Epithelial cell of esophagus (primary cell): ENCODE measurements around the gene JUP.

Experiments used
- DNase-seq: peaks from one replicate; pipeline ENCODE4 v3.0.0; 2010; ENCODE audit warnings: low read depth
- H3K4me3 ChIP-seq: 2 replicates; pipeline ENCODE4 v1.5.1; 2011; ENCODE audit warnings: mild to moderate bottlenecking, low read length, control low read depth
- TF ChIP-seq, protein P1 (sequence below): IDR thresholded peaks from 2 replicates; pipeline ENCODE4 v1.5.1; 2011; ENCODE audit warnings: low read depth, mild to moderate bottlenecking, low read length, control low read depth, inconsistent platforms; ENCODE audit not compliant: insufficient read depth; ENCODE audit errors: missing control alignments

The JUP gene

GRCh38 chr17:41803049-41804020 lies 16.8 kb upstream of the JUP start:
- no peak for DNase-seq
- no peak overlapping the region for H3K4me3 ChIP-seq
- TF ChIP-seq, protein P1, sequence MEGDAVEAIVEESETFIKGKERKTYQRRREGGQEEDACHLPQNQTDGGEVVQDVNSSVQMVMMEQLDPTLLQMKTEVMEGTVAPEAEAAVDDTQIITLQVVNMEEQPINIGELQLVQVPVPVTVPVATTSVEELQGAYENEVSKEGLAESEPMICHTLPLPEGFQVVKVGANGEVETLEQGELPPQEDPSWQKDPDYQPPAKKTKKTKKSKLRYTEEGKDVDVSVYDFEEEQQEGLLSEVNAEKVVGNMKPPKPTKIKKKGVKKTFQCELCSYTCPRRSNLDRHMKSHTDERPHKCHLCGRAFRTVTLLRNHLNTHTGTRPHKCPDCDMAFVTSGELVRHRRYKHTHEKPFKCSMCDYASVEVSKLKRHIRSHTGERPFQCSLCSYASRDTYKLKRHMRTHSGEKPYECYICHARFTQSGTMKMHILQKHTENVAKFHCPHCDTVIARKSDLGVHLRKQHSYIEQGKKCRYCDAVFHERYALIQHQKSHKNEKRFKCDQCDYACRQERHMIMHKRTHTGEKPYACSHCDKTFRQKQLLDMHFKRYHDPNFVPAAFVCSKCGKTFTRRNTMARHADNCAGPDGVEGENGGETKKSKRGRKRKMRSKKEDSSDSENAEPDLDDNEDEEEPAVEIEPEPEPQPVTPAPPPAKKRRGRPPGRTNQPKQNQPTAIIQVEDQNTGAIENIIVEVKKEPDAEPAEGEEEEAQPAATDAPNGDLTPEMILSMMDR = no peak

DNA sequence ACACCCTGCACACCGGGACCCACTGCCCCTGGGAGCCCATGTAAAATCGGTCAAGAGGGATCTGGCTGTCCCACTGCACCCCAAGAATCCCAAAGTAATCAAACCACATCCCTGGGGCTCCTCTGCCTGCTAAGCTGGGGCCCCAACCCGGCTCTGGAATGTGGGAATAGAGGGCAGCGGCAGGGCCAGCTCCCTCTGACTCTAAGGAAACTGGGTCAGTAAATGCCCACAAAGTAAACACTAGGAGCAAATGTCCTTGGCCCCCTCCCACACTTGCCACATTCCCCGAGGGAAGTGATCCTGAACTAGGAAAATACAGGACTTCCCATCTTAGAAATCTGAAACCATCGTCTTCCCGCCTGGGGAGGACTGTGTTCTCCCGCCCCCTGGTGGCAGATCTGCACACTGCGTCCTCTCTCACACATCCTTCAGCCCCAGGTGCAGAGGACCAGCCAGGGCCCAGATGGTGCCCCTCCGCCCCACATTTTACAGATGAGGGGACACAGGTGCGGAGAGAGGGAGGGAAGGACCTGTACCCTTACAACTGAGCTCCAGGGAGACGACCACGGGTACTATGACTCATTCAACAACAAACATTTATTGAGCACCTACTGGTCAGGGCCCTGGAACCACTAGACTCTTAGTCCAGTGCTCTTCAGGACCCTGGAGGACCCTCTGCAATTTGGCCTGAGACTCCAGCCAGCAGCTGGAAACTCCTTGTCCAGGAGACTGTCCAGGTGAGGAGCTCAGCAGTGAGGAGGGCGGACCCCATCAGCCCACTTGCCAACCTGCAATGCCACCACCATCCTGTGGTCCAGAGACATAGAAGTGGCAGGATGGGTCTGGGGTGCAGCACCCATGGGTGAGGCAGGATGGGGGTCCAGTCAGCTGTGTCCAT lies 15.1 kb upstream of the JUP start:
- DNase-seq = peak; percentile 88
- peak overlapping the region; percentile 21 for H3K4me3 ChIP-seq
- TF ChIP-seq, protein P1 = peak; percentile 96

DNA sequence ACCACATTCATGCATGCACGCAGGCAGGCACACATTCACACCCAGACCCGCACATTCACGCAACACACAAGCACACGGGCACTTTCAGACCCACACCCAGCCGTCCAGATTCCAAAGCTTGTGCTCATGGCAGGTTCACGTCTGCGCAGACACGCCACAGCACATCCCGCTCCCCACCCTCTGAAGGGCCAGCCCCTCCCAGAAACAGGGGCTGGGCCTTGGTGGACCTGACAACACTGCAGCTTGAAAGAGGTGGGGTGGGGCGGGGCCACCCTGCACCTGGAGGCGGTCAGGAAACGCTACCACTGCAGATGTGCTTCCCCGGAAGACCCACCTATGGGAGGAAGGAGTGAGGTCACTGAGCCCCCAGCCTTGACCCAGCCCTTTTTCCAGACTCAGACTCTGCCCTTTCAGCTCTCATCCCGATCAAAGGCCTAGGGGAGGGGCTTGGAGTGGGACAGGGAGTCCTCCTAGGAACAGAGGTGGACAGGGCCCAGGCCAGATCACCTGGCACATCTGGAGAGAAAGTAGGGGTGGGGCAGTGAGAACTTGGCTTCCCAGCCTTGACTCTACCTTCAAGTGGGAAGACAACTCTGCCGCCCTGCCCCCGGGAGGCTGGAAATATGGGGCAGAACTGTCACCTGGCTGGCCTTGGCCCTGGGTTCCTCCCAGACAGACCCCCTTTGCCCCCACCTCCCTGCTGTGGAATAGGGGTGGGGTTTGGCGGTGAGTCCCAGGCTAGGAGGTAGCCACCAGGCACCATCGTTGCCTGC lies 14.3 kb upstream of the JUP start:
- DNase-seq = peak; percentile 100
- TF ChIP-seq, protein P1 = no peak
- H3K4me3 ChIP-seq = peak overlapping the region; percentile 21

GRCh38 chr17:41799366-41799765 lies 12.9 kb upstream of the JUP start:
- TF ChIP-seq, protein P1 = no peak
- no peak overlapping the region for H3K4me3 ChIP-seq
- peak; percentile 93 for DNase-seq

DNA sequence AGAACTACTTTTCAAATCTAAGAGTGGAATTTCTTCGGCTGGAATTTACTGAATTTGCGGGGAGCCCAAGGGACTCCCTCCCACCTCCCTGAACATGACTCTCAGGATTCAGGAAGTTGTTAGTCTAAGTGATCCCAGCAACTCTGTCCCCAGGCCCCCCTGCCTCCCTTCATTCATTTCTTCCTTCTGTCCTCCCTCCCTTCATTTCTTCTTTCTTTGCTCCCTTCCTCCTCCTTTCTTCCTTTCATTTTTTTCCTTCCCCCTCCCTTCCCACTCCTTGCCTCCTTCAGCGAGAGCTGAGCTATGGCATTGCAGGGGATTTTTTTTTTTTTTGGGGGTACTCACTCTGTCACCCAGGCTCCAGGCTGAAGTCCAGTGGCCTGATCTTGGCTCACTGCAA lies 10.9 kb upstream of the JUP start:
- DNase-seq = no peak
- TF ChIP-seq, protein P1 = no peak
- H3K4me3 ChIP-seq = no peak overlapping the region

DNA sequence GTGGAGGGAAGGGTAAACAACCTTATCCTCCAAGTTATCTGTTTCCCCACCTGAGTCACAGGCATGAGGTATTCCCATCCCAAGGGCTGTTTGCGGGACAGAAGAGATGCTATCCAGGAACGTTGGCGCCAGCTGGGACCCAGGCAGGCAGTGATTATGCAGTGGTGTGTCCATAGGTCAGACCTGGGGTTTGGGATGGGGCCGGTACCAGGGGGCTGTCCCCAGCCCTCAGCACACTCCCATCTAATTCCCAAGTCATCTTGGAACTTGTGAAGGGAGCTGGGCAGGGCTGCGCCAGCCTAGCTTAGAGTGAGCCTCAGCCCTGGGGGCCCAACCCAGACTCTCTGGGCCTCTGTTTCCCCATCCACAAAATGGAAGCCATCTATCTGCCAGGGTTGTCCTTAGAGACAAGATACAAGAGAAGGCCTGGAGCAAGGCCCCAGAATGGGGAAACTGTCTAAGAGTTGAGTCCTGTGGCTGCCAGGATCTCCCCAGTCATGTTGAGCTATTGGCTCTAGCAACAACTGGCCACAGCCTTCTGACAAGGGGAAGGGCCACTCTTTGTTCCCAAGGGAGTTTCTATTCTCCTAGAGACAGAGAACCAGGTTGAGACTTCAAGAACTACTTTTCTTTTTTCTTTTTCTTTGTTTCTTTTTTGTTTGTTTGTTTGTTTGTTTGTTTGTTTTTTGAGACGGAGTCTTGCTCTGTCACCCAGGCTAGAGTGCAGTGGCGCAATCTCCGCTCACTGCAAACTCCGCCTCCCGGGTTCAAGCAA lies 9.8 kb upstream of the JUP start:
- TF ChIP-seq, protein P1 = no peak
- no peak overlapping the region for H3K4me3 ChIP-seq
- DNase-seq = no peak
